ENCODE data around the gene LDLRAD4. TPM values are rescaled to one million over a fixed set of nuclear protein-coding genes. Genes with fewer than 3 reads are reported as not detected.
A peak's percentile ranks its signal among the peaks of the same experiment; 100 is the strongest.

LDLRAD4 gene
- total and polyA plus RNA-seq, 11 donors = 10.4 to 44.0 (median 29.6) TPM

GRCh38 chr18:13598591-13598990 is 380.0 kb downstream of the LDLRAD4 start:
- Histone ChIP-seq H3K4me3 (no peak overlapping the region), H3K9me3 (peaks cover 0 to 40% (median 26%) of the 10 kb centered on the region in 12 donors), H3K27me3 (no peaks in the 10 kb centered on the region), H3K4me1 (peaks cover 0 to 12% (median 0%) of the 10 kb centered on the region in 12 donors), H3K27ac (no peak overlapping the region), H3K36me3 (no peaks in the 10 kb centered on the region)
- DNase-seq = no peak
- intact Hi-C loops (cut with DNase I) = no loop called here
- 74 to 88% (median 81%) methylated on average over 2 of the region's 2 CpGs for WGBS, 4 donors
- TF ChIP-seq POLR2A (IDR thresholded peaks at IDR 0.05) = no peak
- TF ChIP-seq CTCF (IDR thresholded peaks at IDR 0.05) = no peak
- ATAC-seq = peak in 2 of 4 donors; percentile 18 to 31

GRCh38 chr18:13599031-13599430 is 380.5 kb downstream of the LDLRAD4 start:
- intact Hi-C loops (cut with DNase I) = no loop called here
- H3K9me3 ChIP-seq = peaks cover 0 to 40% (median 26%) of the 10 kb centered on the region in 12 donors
- 76 to 90% (median 82%) methylated on average over 1 of the region's 1 CpG for WGBS, 4 donors
- H3K4me1 ChIP-seq = peaks cover 0 to 16% (median 0%) of the 10 kb centered on the region in 12 donors
- H3K4me3 ChIP-seq = no peak overlapping the region
- no peaks in the 10 kb centered on the region for H3K36me3 ChIP-seq
- no peaks in the 10 kb centered on the region for H3K27me3 ChIP-seq
- no peak overlapping the region for H3K27ac ChIP-seq
- TF ChIP-seq CTCF (IDR thresholded peaks at IDR 0.05) (no peak), POLR2A (IDR thresholded peaks at IDR 0.05) (no peak)
- ATAC-seq (no peak), DNase-seq (no peak)

- Histone ChIP-seq H3K4me1 (peaks cover 0 to 23% (median 0%) of the 10 kb centered on the region in 12 donors), H3K9me3 (peaks cover 0 to 9% (median under 1%) of the 10 kb centered on the region in 12 donors), H3K4me3 (no peak overlapping the region), H3K27me3 (no peaks in the 10 kb centered on the region), H3K36me3 (no peaks in the 10 kb centered on the region), H3K27ac (no peak overlapping the region)
- TF ChIP-seq POLR2A (IDR thresholded peaks at IDR 0.05) (no peak), CTCF (IDR thresholded peaks at IDR 0.05) (no peak)
- intact Hi-C loops (cut with DNase I) = no loop called here
- WGBS, 4 donors = 78 to 90% (median 82%) methylated on average over 14 of the region's 14 CpGs
- ATAC-seq (no peak), DNase-seq (no peak)
Measured at GRCh38 chr18:13603304-13604019, 384.9 kb downstream of the LDLRAD4 start.

GRCh38 chr18:13604786-13605185 is 386.2 kb downstream of the LDLRAD4 start:
- DNase-seq (no peak), ATAC-seq (peak in 3 of 4 donors; percentile 6 to 42 (median 31))
- H3K27ac ChIP-seq = no peak overlapping the region
- intact Hi-C loops (cut with DNase I) = no loop called here
- no peaks in the 10 kb centered on the region for H3K36me3 ChIP-seq
- no peaks in the 10 kb centered on the region for H3K27me3 ChIP-seq
- peaks cover 0 to 20% (median 0%) of the 10 kb centered on the region in 12 donors for H3K4me1 ChIP-seq
- no peaks in the 10 kb centered on the region for H3K9me3 ChIP-seq
- TF ChIP-seq CTCF (IDR thresholded peaks at IDR 0.05) = no peak
- TF ChIP-seq POLR2A (IDR thresholded peaks at IDR 0.05) = no peak
- H3K4me3 ChIP-seq = no peak overlapping the region
- WGBS, 4 donors = 67 to 76% (median 69%) methylated on average over 7 of the region's 7 CpGs
